ENCODE measurements around the gene CHST15. TPM values are rescaled to one million over a fixed set of nuclear protein-coding genes. Genes with fewer than 3 reads are reported as not detected.

CHST15 gene
- total and polyA plus RNA-seq, 7 donors = 2.4 to 57.9 (median 29.9) TPM

DNA sequence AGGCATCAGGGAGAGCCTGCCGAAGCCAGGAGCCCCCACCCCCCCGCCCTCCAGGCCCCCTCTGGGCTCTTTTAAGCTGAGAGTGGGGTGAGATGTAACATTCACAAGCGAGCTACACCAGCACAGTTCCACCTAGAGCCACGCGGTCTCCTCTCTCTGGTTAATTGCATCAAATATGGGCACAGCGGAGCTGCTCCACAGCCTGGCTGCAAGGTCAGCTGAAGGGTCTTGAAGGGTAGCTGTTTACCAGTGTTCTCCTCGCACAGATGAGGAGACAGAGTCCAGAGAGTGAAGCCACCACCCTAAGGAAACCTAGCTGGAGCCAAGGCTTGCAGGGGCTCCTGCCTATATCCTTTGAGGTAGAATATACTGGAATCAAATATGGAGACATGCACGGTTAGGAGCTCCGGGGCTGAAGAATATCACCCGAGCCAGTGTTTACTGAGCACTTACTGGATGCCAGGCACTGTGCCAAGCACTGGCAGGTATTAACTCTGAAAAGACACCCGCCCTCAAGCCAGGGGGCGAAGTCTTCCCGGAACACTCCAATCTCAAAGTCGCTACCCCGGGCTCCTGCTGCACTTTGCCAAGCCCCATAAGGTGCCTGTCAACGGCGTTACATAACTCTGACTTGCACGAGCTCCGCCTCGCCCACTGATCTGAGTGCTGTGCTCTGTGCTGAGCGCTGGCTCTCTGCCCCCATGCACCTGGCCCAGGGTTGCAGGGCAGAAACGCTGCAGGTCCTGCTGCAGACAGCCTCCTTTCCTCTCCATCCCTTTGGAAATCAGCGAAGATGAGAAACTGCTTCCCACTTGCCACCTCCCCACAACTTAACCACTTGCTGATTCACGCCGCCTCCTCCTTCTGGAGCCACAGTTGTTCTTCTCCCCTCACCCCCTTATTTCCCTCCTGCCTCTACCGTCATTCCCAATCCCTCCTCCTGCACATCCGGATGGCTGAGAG, 5.4 kb downstream of the CHST15 start:
- no peaks in the 10 kb centered on the region for H3K9me3 ChIP-seq
- no peak for TF ChIP-seq POLR2A (IDR thresholded peaks at IDR 0.05)
- TF ChIP-seq POLR2AphosphoS5 (IDR thresholded peaks at IDR 0.05) = peak in 1 of 4 donors; percentile 31
- no peaks in the 10 kb centered on the region for H3K27me3 ChIP-seq
- peak; percentile 86 for DNase-seq
- H3K27ac ChIP-seq = peak overlapping the region; percentile 90 to 93 (median 91)
- H3K4me3 ChIP-seq = no peak overlapping the region
- H3K4me1 ChIP-seq = peaks cover 0 to 78% (median 70%) of the 10 kb centered on the region in 4 donors
- no peaks in the 10 kb centered on the region for H3K36me3 ChIP-seq
- intact Hi-C loops (cut with DNase I) = no loop called here
- 34 to 73% methylated on average over 27 of the region's 27 CpGs for WGBS, 2 donors

- intact Hi-C loops (cut with DNase I) = no loop called here
- H3K27ac ChIP-seq = peak overlapping the region; percentile 90 to 93 (median 91)
- peak; percentile 61 for DNase-seq
- H3K36me3 ChIP-seq = no peaks in the 10 kb centered on the region
- peaks cover 0 to 78% (median 70%) of the 10 kb centered on the region in 4 donors for H3K4me1 ChIP-seq
- TF ChIP-seq POLR2A (IDR thresholded peaks at IDR 0.05) = no peak
- TF ChIP-seq EP300 (IDR thresholded peaks at IDR 0.05) = no peak
- no peak for TF ChIP-seq POLR2AphosphoS5 (IDR thresholded peaks at IDR 0.05)
- 74 to 88% methylated on average over 18 of the region's 18 CpGs for WGBS, 2 donors
- no peaks in the 10 kb centered on the region for H3K27me3 ChIP-seq
- no peak overlapping the region for H3K4me3 ChIP-seq
- H3K9me3 ChIP-seq = no peaks in the 10 kb centered on the region
These were observed 6.4 kb downstream of the CHST15 start for GRCh38 chr10:124086787-124087671.

DNA sequence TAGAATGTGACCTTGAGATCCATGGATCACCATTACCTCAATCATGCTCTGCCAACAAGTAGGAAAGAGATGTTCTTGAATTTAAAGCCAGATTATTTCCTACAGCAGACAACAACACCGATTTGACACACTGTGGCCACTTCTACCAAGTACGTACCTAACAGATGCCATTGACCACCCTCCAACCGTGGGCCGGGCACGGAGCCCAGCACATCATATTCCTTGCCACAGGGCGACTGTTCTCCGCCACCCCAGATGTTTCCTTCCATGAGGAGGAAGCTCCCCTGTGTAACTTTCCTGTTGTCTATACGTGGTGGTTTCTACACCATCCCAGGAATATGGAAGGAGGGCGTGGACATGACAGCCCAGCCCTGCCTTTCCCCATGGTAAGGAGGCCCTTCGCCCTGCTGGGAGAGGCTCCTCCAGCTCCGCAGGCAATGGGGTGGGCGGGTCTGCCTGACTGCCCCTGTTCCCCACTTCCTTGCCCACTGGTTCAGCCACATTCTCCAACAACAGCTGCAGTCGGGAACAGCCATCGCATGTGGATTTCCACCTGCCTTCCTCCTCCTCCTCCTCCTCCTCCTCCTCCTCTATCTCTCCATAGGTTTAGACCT, 7.2 kb downstream of the CHST15 start:
- peaks cover 0 to 79% (median 68%) of the 10 kb centered on the region in 4 donors for H3K4me1 ChIP-seq
- H3K36me3 ChIP-seq = no peaks in the 10 kb centered on the region
- DNase-seq = peak; percentile 63
- no peak for TF ChIP-seq EP300 (IDR thresholded peaks at IDR 0.05)
- no peak for TF ChIP-seq POLR2AphosphoS5 (IDR thresholded peaks at IDR 0.05)
- H3K27me3 ChIP-seq = no peaks in the 10 kb centered on the region
- no peak overlapping the region for H3K4me3 ChIP-seq
- peak overlapping the region; percentile 90 to 93 (median 91) for H3K27ac ChIP-seq
- intact Hi-C loops (cut with DNase I) = no loop called here
- WGBS, 2 donors = 67 to 70% methylated on average over 14 of the region's 14 CpGs
- H3K9me3 ChIP-seq = no peaks in the 10 kb centered on the region

- Histone ChIP-seq H3K27me3 (no peaks in the 10 kb centered on the region), H3K4me3 (no peak overlapping the region), H3K9me3 (no peaks in the 10 kb centered on the region), H3K4me1 (peaks cover 0 to 79% (median 68%) of the 10 kb centered on the region in 4 donors), H3K27ac (peak overlapping the region; percentile 90 to 93 (median 91)), H3K36me3 (no peaks in the 10 kb centered on the region)
- no peak for TF ChIP-seq POLR2AphosphoS5 (IDR thresholded peaks at IDR 0.05)
- no peak for TF ChIP-seq CTCF (IDR thresholded peaks at IDR 0.05)
- TF ChIP-seq POLR2A (IDR thresholded peaks at IDR 0.05) = no peak
- no peak for TF ChIP-seq EP300 (IDR thresholded peaks at IDR 0.05)
- WGBS, 2 donors = 79 to 85% methylated on average over 7 of the region's 7 CpGs
- DNase-seq = peak; percentile 66
- intact Hi-C loops (cut with DNase I) = no loop called here
These were observed 7.7 kb downstream of the CHST15 start for GRCh38 chr10:124085680-124086079.

- no peak for TF ChIP-seq POLR2AphosphoS5 (IDR thresholded peaks at IDR 0.05)
- no peak for TF ChIP-seq EP300 (IDR thresholded peaks at IDR 0.05)
- no peak for TF ChIP-seq CTCF (IDR thresholded peaks at IDR 0.05)
- TF ChIP-seq POLR2A (IDR thresholded peaks at IDR 0.05) = no peak
- H3K4me1 ChIP-seq = peaks cover 0 to 79% (median 65%) of the 10 kb centered on the region in 4 donors
- intact Hi-C loops (cut with DNase I) = no loop called here
These were observed 8.7 kb downstream of the CHST15 start for GRCh38 chr10:124084708-124085107.

More at GRCh38 chr10:124084708-124085107, 8.7 kb downstream of the CHST15 start:
- Histone ChIP-seq H3K9me3 (no peaks in the 10 kb centered on the region), H3K27ac (peak overlapping the region; percentile 19 to 93 (median 91)), H3K36me3 (no peaks in the 10 kb centered on the region), H3K4me3 (no peak overlapping the region), H3K27me3 (no peaks in the 10 kb centered on the region)
- DNase-seq = peak; percentile 63
- 74 to 77% methylated on average over 9 of the region's 9 CpGs for WGBS, 2 donors

Data from sigmoid colon (tissue), 7 donors.